Suprapubic skin (tissue), 4 donors: ENCODE results near the gene MYEOV.

ENCODE experiments used
- POLR2A ChIP-seq, 2 donors: fragments of 450-650 bp; IDR thresholded peaks; one replicate each; pipeline ENCODE4 v1.6.1; 2017; ENCODE audit warnings: antibody characterized with exemption in 2 of 2, mild to moderate bottlenecking in 2 of 2, moderate library complexity in 2 of 2
- POLR2AphosphoS5 ChIP-seq, 3 donors: sonication (generic); formaldehyde crosslinking; IDR thresholded peaks; one replicate each; pipeline ENCODE4 v1.6.1; 2017; ENCODE audit warnings: antibody characterized with exemption in 3 of 3
- TF ChIP-seq, protein P1 (sequence below), 2 donors: fragments of 200-600 bp in 1 of 2; fragments of 450-650 bp in 1 of 2; sonication (generic) in 1 of 2; IDR thresholded peaks; one replicate each; pipeline ENCODE4 v1.5.1; 2016 to 2019; ENCODE audit warnings: antibody characterized with exemption in 2 of 2, mild to moderate bottlenecking in 1 of 2, moderate library complexity in 1 of 2

DNA sequence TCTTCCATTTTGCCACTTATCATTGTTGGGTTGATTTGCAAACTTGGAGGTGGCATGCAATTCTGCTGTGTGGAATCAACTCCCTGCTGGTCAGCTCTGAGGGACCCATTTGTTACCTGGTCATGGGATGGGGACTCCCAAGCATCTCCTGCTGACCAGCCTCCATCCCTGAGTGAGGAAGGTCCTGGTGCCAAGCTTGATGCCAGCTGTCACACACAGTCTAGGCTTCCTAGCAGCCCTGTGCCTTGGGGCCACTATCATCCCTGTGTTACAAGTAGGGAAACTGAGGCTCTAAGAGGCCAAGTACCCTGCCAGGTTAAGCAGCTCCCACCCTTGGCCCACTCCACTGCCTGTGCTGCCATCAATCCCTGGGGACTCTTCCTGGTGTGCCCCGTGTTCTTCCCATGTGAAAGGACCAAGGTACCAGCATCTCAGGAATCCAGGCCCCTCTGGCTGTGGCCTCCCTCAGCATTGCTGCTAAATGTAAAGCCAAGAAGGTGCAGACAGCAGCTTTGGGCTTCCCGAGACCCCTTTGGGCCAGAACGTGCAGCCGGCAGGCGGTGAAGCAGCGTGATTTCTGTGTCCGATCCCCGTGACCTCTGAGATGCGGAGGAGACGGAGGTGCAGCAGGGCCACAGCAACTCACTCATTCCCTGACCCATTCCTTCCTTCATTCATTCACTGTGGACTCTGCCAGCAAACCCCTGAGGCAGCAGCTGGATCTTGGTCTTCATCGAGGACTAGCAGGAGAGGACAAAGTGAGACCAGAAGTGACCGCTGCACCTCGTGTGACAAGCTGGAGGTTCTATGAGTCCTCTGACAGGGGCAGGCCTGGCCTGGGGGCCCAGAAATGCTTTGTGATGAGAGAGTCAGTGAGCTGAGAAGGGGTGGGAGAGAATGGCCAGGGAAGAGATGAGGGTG, 49.7 kb downstream of the MYEOV start:
- TF ChIP-seq, protein P1, sequence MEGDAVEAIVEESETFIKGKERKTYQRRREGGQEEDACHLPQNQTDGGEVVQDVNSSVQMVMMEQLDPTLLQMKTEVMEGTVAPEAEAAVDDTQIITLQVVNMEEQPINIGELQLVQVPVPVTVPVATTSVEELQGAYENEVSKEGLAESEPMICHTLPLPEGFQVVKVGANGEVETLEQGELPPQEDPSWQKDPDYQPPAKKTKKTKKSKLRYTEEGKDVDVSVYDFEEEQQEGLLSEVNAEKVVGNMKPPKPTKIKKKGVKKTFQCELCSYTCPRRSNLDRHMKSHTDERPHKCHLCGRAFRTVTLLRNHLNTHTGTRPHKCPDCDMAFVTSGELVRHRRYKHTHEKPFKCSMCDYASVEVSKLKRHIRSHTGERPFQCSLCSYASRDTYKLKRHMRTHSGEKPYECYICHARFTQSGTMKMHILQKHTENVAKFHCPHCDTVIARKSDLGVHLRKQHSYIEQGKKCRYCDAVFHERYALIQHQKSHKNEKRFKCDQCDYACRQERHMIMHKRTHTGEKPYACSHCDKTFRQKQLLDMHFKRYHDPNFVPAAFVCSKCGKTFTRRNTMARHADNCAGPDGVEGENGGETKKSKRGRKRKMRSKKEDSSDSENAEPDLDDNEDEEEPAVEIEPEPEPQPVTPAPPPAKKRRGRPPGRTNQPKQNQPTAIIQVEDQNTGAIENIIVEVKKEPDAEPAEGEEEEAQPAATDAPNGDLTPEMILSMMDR (IDR thresholded peaks at IDR 0.05), result no peak
- TF ChIP-seq POLR2AphosphoS5 (IDR thresholded peaks at IDR 0.05) (no peak), POLR2A (IDR thresholded peaks at IDR 0.05) (no peak)
